ENCODE data around the gene BCKDK.

- TF ChIP-seq CTCF (IDR thresholded peaks at IDR 0.05) (no peak), POLR2AphosphoS5 (IDR thresholded peaks at IDR 0.05; ENCODE audit: low read depth, low read length) (no peak), REST (IDR thresholded peaks at IDR 0.05; ENCODE audit: insufficient read depth in 1 of 2, low read depth in 2 of 2, low read length in 1 of 2) (no peak), SIN3A (IDR thresholded peaks at IDR 0.05; ENCODE audit: borderline replicate concordance, insufficient read depth, low read depth, low read length) (no peak)
These were observed 31.2 kb upstream of the BCKDK start for GRCh38 chr16:31077024-31077423.
